Loucy (cell line): ENCODE data around the gene PARP12.

Experiments used
- H2AFZ ChIP-seq: fragments of 200-600 bp; sonication (generic); 2 replicates; pipeline ENCODE4 v1.6.0; 2016; ENCODE audit warnings: antibody characterized with exemption, mild to moderate bottlenecking, low read length, moderate library complexity
- H3F3A ChIP-seq: fragments of 200-600 bp; 2 replicates; pipeline ENCODE4 v1.6.0; 2016; ENCODE audit warnings: antibody characterized with exemption, low read depth, mild to moderate bottlenecking
- H3K27me3 ChIP-seq: fragments of 200-600 bp; sonication (generic); 2 replicates; pipeline ENCODE4 v1.6.1; 2014; ENCODE audit warnings: low read length, mild to moderate bottlenecking; ENCODE audit not compliant: insufficient read depth, poor library complexity, severe bottlenecking
- H3K36me3 ChIP-seq: fragments of 200-600 bp; sonication (generic); 2 replicates; pipeline ENCODE4 v1.6.1; 2016; ENCODE audit warnings: low read length; ENCODE audit not compliant: insufficient read depth
- H3K4me1 ChIP-seq: fragments of 200-600 bp; sonication (generic); 2 replicates; pipeline ENCODE4 v1.5.1; 2014; ENCODE audit warnings: low read length, mild to moderate bottlenecking; ENCODE audit not compliant: insufficient read depth, poor library complexity, severe bottlenecking
- H3K4me2 ChIP-seq: fragments of 200-600 bp; sonication (generic); 2 replicates; pipeline ENCODE4 v1.6.0; 2014; ENCODE audit warnings: antibody characterized with exemption, low read length, low read depth, mild to moderate bottlenecking; ENCODE audit not compliant: poor library complexity, severe bottlenecking
- H3K4me3 ChIP-seq: fragments of 200-600 bp; sonication (generic); 2 replicates; pipeline ENCODE4 v1.5.1; 2014; ENCODE audit warnings: low read length, mild to moderate bottlenecking, mixed read lengths; ENCODE audit not compliant: poor library complexity, severe bottlenecking
- H3K79me2 ChIP-seq: fragments of 200-600 bp; sonication (generic); 2 replicates; pipeline ENCODE4 v1.6.1; 2014; ENCODE audit warnings: low read length; ENCODE audit not compliant: insufficient read depth
- H3K9ac ChIP-seq: fragments of 200-600 bp; sonication (generic); 2 replicates; pipeline ENCODE4 v1.6.0; 2014; ENCODE audit warnings: mild to moderate bottlenecking, low read depth, low read length, moderate library complexity; ENCODE audit not compliant: poor library complexity, severe bottlenecking
- H3K9me2 ChIP-seq: fragments of 200-600 bp; sonication (generic); replicated peaks from 2 replicates; pipeline ENCODE4 v1.6.1; 2016; ENCODE audit warnings: low read depth, low read length, mixed read lengths
- H3K9me3 ChIP-seq: fragments of 200-600 bp; sonication (generic); 2 replicates; pipeline ENCODE4 v1.6.1; 2014; ENCODE audit warnings: mild to moderate bottlenecking, antibody characterized with exemption, low read length, low read depth; ENCODE audit not compliant: insufficient read depth
- H4K20me1 ChIP-seq: fragments of 200-600 bp; sonication (generic); 2 replicates; pipeline ENCODE4 v1.6.0; 2014; ENCODE audit warnings: antibody characterized with exemption, low read length, mild to moderate bottlenecking; ENCODE audit not compliant: insufficient read depth, poor library complexity, severe bottlenecking
- EZH2phosphoT487 ChIP-seq: fragments of 200-600 bp; IDR thresholded peaks from 2 replicates; pipeline ENCODE4 v1.6.1; 2018; ENCODE audit warnings: antibody characterized with exemption, mild to moderate bottlenecking, moderate library complexity, borderline replicate concordance
- TF ChIP-seq, protein P1 (sequence below): fragments of 200-600 bp; sonication (generic); conservative IDR thresholded peaks from 2 replicates; pipeline ENCODE4 v1.5.1; 2014; ENCODE audit warnings: mild to moderate bottlenecking, antibody characterized with exemption, low read length

Gene PARP12

DNA sequence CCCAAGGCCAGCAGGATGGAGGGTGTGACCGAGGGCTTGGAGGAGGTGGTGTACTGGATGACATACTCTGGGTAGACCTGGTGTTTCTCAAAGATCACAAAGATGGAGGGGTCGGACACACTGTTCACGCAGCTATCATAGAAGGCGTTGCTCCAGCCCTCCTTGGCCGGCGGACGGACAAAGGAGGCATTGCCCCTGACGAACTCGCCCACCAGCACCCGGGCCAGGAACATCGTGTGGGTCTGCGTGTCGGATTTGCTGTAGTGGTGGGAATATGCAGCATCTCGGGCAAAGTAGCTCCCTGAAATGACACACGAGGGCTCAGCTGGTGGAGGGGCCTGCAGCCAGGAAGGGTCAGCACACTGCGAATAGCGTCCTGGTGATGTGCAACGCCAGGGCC, 38.2 kb downstream of the PARP12 start:
- no peak for TF ChIP-seq EZH2phosphoT487
- TF ChIP-seq, protein P1, sequence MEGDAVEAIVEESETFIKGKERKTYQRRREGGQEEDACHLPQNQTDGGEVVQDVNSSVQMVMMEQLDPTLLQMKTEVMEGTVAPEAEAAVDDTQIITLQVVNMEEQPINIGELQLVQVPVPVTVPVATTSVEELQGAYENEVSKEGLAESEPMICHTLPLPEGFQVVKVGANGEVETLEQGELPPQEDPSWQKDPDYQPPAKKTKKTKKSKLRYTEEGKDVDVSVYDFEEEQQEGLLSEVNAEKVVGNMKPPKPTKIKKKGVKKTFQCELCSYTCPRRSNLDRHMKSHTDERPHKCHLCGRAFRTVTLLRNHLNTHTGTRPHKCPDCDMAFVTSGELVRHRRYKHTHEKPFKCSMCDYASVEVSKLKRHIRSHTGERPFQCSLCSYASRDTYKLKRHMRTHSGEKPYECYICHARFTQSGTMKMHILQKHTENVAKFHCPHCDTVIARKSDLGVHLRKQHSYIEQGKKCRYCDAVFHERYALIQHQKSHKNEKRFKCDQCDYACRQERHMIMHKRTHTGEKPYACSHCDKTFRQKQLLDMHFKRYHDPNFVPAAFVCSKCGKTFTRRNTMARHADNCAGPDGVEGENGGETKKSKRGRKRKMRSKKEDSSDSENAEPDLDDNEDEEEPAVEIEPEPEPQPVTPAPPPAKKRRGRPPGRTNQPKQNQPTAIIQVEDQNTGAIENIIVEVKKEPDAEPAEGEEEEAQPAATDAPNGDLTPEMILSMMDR, result no peak
- peaks cover 45% of the 10 kb centered on the region; the same call in 1 of the 2 replicates for H3K36me3 ChIP-seq
- H2AFZ ChIP-seq, result no peak overlapping the region
- no peaks in the 10 kb centered on the region for H3K27me3 ChIP-seq
- H3K9ac ChIP-seq, result no peak overlapping the region
- H3K9me2 ChIP-seq, result no peaks in the 10 kb centered on the region
- H3K79me2 ChIP-seq, result no peaks in the 10 kb centered on the region
- no peak overlapping the region for H3K4me2 ChIP-seq
- no peaks in the 10 kb centered on the region for H3K9me3 ChIP-seq
- no peaks in the 10 kb centered on the region for H3F3A ChIP-seq
- H4K20me1 ChIP-seq, result no peaks in the 10 kb centered on the region
- peaks cover 5% of the 10 kb centered on the region for H3K4me1 ChIP-seq
- H3K4me3 ChIP-seq, result no peak overlapping the region

DNA sequence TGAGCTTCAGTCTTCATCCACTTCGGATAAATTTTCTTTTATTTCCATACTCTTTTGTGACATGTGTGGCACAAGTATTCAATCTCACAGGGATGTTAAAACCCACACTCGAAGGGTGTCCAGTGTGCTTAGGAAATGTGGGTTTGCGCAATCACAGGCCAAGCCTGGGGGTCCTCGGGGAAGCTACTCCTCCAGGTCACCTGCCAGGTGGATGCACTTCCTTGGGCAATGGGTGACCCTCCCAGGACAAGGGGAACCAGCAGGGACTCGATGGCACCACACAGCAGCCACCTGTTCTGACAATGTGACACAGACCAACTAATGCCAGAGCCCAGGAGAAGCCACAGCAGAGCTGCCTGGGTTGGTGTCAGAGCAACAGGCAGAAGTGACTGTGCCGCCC, 39.0 kb downstream of the PARP12 start:
- Histone ChIP-seq H3K27me3 (no peaks in the 10 kb centered on the region), H3K36me3 (peaks cover 45% of the 10 kb centered on the region; the same call in 1 of the 2 replicates), H4K20me1 (no peaks in the 10 kb centered on the region), H3K9me2 (no peaks in the 10 kb centered on the region), H2AFZ (no peak overlapping the region), H3K4me3 (no peak overlapping the region), H3K4me2 (no peak overlapping the region), H3F3A (no peaks in the 10 kb centered on the region), H3K79me2 (no peaks in the 10 kb centered on the region), H3K9me3 (no peaks in the 10 kb centered on the region), H3K9ac (no peak overlapping the region), H3K4me1 (no peaks in the 10 kb centered on the region)
- no peak for TF ChIP-seq EZH2phosphoT487
- TF ChIP-seq, protein P1, result no peak

DNA sequence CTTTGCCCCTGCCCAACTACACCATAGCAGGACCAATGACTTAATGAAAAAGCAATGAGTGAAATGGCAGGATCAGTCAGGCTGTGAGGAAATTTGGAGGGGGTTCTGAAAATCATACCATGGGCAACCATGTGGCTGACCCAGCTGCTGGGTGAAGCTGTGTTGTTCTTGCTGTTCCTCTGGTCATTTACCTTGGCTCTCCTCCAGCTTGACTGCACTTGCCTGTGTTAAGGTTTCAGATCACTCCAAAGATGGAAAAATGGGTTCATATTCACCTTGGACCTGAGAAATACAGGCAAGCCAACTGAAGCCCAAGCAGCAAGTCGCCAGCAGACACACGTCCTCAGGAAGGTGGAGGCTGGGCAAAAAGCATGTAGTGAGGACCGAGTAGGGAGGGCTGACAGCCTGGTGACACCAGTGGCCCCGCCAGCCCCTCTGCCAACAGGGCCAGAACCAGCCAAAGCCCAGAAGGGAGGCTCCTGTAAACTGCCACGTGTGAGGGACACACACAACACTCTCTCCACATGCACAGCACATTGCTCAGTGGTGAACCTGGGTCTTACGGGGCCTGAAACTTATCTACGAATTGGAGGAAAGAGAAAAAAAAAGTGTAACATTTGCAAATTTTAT, 40.1 kb downstream of the PARP12 start:
- Histone ChIP-seq H4K20me1 (no peaks in the 10 kb centered on the region), H3K4me1 (no peaks in the 10 kb centered on the region), H3K9me3 (no peaks in the 10 kb centered on the region), H3K79me2 (no peaks in the 10 kb centered on the region), H3K9me2 (no peaks in the 10 kb centered on the region), H3K27me3 (no peaks in the 10 kb centered on the region), H3K4me2 (no peak overlapping the region), H3K9ac (no peak overlapping the region), H2AFZ (no peak overlapping the region), H3F3A (no peaks in the 10 kb centered on the region), H3K4me3 (no peak overlapping the region), H3K36me3 (peaks cover 37% of the 10 kb centered on the region; the same call in 1 of the 2 replicates)
- no peak for TF ChIP-seq EZH2phosphoT487
- TF ChIP-seq, protein P1, result no peak
